Stimulated activated CD8-positive, alpha-beta memory T cell treated with anti-CD3 and anti-CD28 coated beads, Interleukin-15, amount 100 ng/mL, for 4 hours (primary cell): Measurements from ENCODE around the gene GYPC.

Experiments
- DNase-seq, 2 donors: peaks; one replicate each; pipeline ENCODE4 v3.0.0-alpha.2; 2020; ENCODE audit warnings: low read depth in 2 of 2

Gene GYPC

DNA sequence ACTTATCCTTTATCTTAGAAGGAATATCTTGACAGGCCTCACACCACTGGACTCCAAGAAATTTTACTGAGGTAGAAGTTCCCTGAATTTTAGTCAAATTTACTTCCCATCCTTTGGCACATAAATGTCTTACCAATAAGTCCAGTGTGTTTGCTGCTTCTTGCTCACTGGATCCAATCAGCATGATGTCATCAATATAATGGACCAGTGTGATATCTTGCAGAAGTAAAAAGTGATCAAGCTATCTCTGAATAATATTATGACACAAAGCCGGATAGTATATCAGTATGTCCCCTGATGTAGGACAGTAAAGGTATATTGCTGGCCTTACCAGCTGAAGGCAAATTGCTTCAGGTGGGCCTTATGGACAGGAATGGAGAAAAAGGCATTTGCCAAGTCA lies 6.9 kb upstream of the GYPC start:
- no peak for DNase-seq

DNA sequence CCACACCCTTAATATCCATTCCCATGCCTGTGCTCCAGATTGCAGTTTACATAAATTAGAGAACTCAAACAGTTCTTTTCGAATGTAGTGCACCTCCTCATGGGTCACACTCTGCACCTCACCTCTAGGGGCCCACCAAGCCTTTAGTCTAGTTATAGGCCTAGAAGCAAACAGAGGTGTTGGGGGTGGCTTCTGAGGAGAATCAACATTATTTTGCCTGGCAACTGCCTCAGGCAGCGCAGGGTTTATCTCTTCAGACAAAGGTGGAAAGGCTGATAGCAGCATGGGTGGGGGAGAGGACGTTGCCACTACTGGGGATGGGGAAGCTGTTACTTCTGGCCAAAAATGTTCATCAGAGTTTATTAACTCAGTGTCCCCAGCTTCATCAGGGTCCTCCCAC lies 5.0 kb upstream of the GYPC start:
- no peak for DNase-seq

GRCh38 chr2:126652323-126652891 lies 3.6 kb upstream of the GYPC start:
- DNase-seq = no peak

- DNase-seq = no peak
These were observed 2.8 kb upstream of the GYPC start for GRCh38 chr2:126653109-126653508.

- no peak for DNase-seq
These were observed 2.2 kb upstream of the GYPC start for GRCh38 chr2:126653761-126654160.

GRCh38 chr2:126655051-126655450 lies 907 bp upstream of the GYPC start:
- no peak for DNase-seq

GRCh38 chr2:126656431-126657147 lies 631 bp downstream of the GYPC start:
- peak in 1 of 2 donors; percentile 23 for DNase-seq

DNA sequence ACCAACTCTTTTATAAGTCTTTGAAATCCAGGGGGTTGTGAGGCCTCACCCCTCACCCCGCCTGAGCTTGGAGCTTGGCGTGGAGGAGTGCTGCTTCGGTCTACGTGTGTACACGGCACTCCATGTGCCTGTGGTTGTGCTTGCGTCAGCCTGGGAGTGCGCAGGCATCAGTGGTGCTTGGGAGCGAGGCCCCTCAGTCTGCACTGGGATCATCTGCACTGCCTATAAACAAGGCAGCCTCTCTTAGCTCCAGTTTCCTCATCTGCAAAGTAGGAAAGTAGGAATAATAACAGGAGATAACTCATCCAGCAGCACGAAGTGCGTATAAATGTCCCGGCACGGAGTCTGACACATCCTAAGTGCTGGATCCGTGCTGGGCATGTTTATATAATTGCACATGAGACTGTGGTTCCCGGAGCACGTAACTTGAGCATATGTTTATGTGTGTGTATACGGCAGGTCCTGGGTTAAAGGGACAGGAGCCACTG lies 1.2 kb downstream of the GYPC start:
- DNase-seq = no peak

- DNase-seq = peak; percentile 48 to 59
These were observed 1.8 kb downstream of the GYPC start for GRCh38 chr2:126657636-126658318.

GRCh38 chr2:126658319-126658904 lies 2.5 kb downstream of the GYPC start:
- no peak for DNase-seq

DNA sequence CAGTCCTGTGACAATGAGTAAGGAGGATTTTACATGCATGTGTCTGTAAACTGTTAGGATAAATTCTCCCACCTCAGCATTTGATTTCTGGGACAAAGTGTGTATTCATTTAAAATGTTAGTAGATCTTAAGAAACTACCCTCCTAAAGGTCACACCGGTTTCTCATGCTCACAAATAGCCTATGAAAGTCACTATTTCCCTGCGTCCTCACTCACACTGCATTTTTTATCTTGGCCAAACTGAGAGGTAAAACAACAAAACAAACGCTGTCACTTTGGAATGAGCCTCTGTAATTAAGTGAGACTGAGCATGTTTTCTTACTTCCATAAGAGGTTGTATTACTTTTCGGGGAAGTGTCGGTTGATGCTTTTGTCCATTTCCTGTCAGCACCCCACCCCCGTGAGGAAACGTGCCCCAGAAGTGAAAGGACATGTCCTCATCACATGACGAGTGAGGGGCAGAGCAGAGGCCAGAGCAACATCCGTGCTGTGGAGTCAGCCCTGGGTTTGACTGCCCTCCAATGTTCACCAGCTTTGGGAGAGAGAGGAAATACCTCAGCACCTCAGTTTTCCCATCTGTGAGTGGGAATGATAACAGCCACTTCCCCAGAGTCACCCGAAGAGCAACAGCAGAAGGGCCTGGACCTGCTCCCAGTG lies 3.1 kb downstream of the GYPC start:
- DNase-seq = peak; percentile 36 to 38

DNA sequence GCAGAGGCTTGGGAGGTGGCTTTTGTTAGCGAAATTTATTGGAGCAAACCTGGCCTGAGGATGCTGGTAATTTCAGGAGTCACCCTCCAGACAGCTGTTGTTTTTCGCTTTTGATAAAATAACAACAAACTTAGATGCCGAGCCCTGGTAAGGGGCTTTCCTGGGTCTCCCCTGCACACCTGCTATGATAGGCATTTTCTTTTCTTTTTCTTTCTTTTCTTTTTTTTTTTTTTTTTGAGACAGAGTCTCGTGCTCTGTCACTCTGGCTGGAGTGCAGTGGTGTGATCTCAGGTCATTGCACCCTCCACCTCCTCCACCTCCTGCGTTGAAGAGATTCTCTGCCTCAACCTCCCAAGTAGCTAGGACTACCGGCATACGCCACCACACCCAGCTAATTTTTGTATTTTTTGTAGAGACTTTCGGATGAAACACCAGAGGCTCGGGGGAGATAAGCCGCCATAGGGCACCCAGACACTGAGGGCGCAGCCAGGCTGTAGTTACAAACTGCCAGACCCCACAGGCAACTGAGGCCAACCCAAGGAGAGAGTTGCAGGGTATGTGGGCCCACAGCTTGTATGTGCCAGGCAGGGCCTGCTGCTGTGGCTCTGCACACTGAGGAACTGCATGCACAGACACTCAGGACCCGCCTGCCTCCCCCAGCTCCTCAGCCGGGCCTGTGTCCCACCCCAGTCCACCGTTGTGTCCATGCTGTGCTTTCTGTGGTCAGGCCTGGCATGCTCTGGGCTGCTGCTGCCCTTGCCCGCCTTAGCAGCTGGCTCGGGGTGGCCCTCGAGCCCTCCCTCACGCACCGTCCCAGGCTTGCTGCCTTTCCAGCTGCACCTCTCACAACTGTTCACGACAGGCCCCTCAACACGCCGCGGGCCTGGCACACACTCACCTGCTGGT lies 3.9 kb downstream of the GYPC start:
- no peak for DNase-seq

DNA sequence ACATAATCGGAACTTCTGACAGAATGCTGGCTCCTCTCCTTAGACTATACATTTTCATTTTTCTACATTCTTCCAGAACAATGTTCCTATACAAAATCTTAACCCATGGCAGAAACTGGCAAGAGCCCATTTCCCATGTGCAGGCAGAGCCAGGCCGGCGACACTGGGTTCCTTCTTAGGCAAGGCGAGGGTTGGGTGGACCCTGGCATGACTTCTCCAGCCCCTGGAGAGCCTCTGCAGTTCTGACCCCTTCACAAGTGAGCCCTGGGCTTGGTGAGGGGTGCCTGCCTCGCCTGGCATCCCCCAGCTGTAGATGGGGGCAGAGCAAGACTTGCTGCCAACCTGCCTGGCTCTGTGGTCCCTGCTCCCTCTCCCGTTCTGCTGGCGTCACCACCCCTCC lies 5.0 kb downstream of the GYPC start:
- DNase-seq = no peak

GRCh38 chr2:126661702-126662500 lies 5.9 kb downstream of the GYPC start:
- no peak for DNase-seq

- no peak for DNase-seq
These were observed 6.7 kb downstream of the GYPC start for GRCh38 chr2:126662621-126663020.

- no peak for DNase-seq
These were observed 7.4 kb downstream of the GYPC start for GRCh38 chr2:126663184-126663963.

DNA sequence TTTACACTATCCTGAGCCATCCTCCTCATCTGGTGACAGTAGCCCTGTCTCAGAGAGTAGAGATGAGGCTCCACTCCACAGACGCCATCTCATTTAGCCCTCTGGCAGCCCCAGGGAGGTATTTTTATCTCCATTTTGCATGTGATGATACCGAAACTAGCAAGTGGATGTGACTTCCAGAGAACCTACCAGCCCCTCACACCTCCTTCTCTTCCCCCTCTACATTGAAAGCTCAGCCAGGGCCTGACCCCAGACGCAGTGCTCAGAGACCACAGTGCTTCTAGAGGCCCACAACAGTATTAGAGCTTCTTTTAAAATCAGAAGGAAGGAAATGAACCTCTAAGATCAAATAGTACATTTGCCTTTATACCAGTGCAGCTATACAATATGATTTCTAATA lies 8.3 kb downstream of the GYPC start:
- DNase-seq = no peak

DNA sequence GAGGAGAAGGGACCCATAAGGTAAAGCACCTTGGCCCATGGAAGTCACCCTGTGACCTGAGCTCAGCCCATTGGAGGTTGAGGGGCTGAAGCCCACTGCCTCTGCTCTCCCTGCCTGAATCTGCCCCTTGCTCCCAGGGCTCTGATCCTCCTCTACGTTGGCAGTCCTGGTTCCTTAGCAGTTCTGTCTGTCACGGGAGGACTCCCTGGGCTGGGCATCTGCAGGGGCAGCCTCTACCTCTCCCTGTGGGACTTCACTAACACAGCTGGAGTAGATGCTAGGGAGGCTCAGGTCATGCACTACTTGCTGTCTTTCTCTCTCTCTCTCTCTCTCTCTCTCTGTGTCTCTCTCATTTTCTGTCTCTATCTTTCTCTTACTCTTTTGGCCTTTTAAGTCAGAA lies 8.7 kb downstream of the GYPC start:
- no peak for DNase-seq

- no peak for DNase-seq
These were observed 9.5 kb downstream of the GYPC start for GRCh38 chr2:126665483-126665882.
